ENCODE measurements around the gene CIP2A. TPM values are rescaled to one million over a fixed set of nuclear protein-coding genes. Genes with fewer than 3 reads are reported as not detected.

CIP2A gene
- total and polyA plus RNA-seq, 2 of the 8 experiments (the other 6 are each of a cell fraction or from before 2014, with no cell fraction given), result 11.9 to 38.0 TPM

- no peak overlapping the region for H3K14ac ChIP-seq (ENCODE audit: insufficient read length)
- H3K9me3 ChIP-seq (ENCODE audit: insufficient read depth in 2 of 2, low read depth in 1 of 2, low read length in 1 of 2), result no peaks in the 10 kb centered on the region
- H3K56ac ChIP-seq (replicated peaks; ENCODE audit: insufficient read length, low read depth, low read length), result no peak overlapping the region
- H4K91ac ChIP-seq (replicated peaks; ENCODE audit: insufficient read length, low read length), result no peak overlapping the region
- H2BK5ac ChIP-seq (ENCODE audit: low read depth, low read length), result no peak overlapping the region
- no peaks in the 10 kb centered on the region for H3K23me2 ChIP-seq (ENCODE audit: low read depth, low read length)
- H4K8ac ChIP-seq (ENCODE audit: extremely low read depth, insufficient read depth, low read length), result no peak overlapping the region
- H3K4ac ChIP-seq (replicated peaks; ENCODE audit: insufficient read length, low read depth, low read length), result no peak overlapping the region
- DNase-seq (ENCODE audit: low read depth in 1 of 2, low spot score in 2 of 2) (no peak), FAIRE-seq (no peak)
- H3K9ac ChIP-seq (replicated peaks in 1 of 4; ENCODE audit: extremely low read depth in 1 of 4, low read depth in 3 of 4, low read length in 3 of 4), result no peak overlapping the region
- H3K23ac ChIP-seq (ENCODE audit: insufficient read length), result no peak overlapping the region
- H2BK12ac ChIP-seq (ENCODE audit: low read depth, low read length), result no peak overlapping the region
- CTCF ChIA-PET (ENCODE audit: partially characterized antibody), result no interaction called here
- H3K27me3 ChIP-seq (replicated peaks in 1 of 4; ENCODE audit: control insufficient read depth in 3 of 4, extremely low read depth in 1 of 4, insufficient read depth in 3 of 4, low read length in 3 of 4), result no peaks in the 10 kb centered on the region
- 91% methylated on average over 3 of the region's 3 CpGs; no CpG with 5 or more reads in 1 of the 2 experiments for WGBS, 2 experiments (ENCODE audit: extremely low coverage in 1 of 2, insufficient coverage in 1 of 2, insufficient read length in 1 of 2, insufficient replicate concordance in 2 of 2, low coverage in 1 of 2, low lambda C conversion rate in 2 of 2, missing lambda C conversion rate in 1 of 2)
- H3K4me2 ChIP-seq (ENCODE audit: insufficient read depth in 1 of 2, low read depth in 2 of 2, low read length in 2 of 2), result no peak overlapping the region
- H2BK15ac ChIP-seq (ENCODE audit: low read length), result no peak overlapping the region
- no peak overlapping the region for H2BK120ac ChIP-seq (replicated peaks; ENCODE audit: low read depth, low read length)
- H3K4me3 ChIP-seq (ENCODE audit: extremely low read depth in 1 of 4, insufficient read depth in 2 of 4, low read depth in 3 of 4, low read length in 4 of 4), result no peak overlapping the region
- no peak overlapping the region for H2AFZ ChIP-seq (ENCODE audit: low read length)
- no peaks in the 10 kb centered on the region for H3K79me2 ChIP-seq (ENCODE audit: control insufficient read depth in 1 of 2, insufficient read depth in 2 of 2, low read length in 2 of 2)
- H2AK5ac ChIP-seq (ENCODE audit: low read depth, low read length), result no peak overlapping the region
- no peaks in the 10 kb centered on the region for H4K20me1 ChIP-seq (replicated peaks in 1 of 2; ENCODE audit: control insufficient read depth in 1 of 2, insufficient read depth in 2 of 2, low read length in 2 of 2)
- no peaks in the 10 kb centered on the region for H3K36me3 ChIP-seq (ENCODE audit: control insufficient read depth in 2 of 4, insufficient read depth in 4 of 4, low read length in 3 of 4)
- TF ChIP-seq SP2 (IDR thresholded peaks at IDR 0.05; ENCODE audit: low read length), result no peak
- no peak for TF ChIP-seq TAF7 (optimal IDR thresholded peaks at IDR 0.05; ENCODE audit: borderline replicate concordance, low read depth, low read length)
- TF ChIP-seq RAD21 (IDR thresholded peaks at IDR 0.05 in 1 of 2, conservative IDR thresholded peaks at IDR 0.05 in 1 of 2; ENCODE audit: low read depth in 2 of 2, low read length in 2 of 2), result no peak
- TF ChIP-seq, protein P1, sequence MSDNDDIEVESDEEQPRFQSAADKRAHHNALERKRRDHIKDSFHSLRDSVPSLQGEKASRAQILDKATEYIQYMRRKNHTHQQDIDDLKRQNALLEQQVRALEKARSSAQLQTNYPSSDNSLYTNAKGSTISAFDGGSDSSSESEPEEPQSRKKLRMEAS (IDR thresholded peaks at IDR 0.05), result no peak
- TF ChIP-seq SIX5 (IDR thresholded peaks at IDR 0.05; ENCODE audit: low read depth, low read length), result no peak
- no peak for TF ChIP-seq SRF (IDR thresholded peaks at IDR 0.05; ENCODE audit: low read depth, low read length)
- TF ChIP-seq, protein P2, sequence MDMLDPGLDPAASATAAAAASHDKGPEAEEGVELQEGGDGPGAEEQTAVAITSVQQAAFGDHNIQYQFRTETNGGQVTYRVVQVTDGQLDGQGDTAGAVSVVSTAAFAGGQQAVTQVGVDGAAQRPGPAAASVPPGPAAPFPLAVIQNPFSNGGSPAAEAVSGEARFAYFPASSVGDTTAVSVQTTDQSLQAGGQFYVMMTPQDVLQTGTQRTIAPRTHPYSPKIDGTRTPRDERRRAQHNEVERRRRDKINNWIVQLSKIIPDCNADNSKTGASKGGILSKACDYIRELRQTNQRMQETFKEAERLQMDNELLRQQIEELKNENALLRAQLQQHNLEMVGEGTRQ (IDR thresholded peaks at IDR 0.05; ENCODE audit: low read length), result no peak
- no peak for TF ChIP-seq YY1 (IDR thresholded peaks at IDR 0.05; ENCODE audit: low read depth, low read length)
- TF ChIP-seq, protein P3, sequence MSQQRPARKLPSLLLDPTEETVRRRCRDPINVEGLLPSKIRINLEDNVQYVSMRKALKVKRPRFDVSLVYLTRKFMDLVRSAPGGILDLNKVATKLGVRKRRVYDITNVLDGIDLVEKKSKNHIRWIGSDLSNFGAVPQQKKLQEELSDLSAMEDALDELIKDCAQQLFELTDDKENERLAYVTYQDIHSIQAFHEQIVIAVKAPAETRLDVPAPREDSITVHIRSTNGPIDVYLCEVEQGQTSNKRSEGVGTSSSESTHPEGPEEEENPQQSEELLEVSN (IDR thresholded peaks at IDR 0.05), result no peak
- no peak for TF ChIP-seq CEBPB (IDR thresholded peaks at IDR 0.05; ENCODE audit: low read depth, low read length)
- no peak for TF ChIP-seq JUN (IDR thresholded peaks at IDR 0.05; ENCODE audit: low read depth, low read length)
- no peaks in the 10 kb centered on the region for H3K79me1 ChIP-seq (ENCODE audit: low read depth, low read length)
- H3K18ac ChIP-seq (ENCODE audit: extremely low read depth, low read length), result no peak overlapping the region
- no peak overlapping the region for H3K27ac ChIP-seq (ENCODE audit: low read depth, low read length)
- H3K4me1 ChIP-seq (replicated peaks in 1 of 4; ENCODE audit: control insufficient read depth in 3 of 4, insufficient read depth in 4 of 4, low read length in 3 of 4), result no peaks in the 10 kb centered on the region
- H2BK20ac ChIP-seq (ENCODE audit: low read length), result no peak overlapping the region
- POLR2A ChIA-PET (ENCODE audit: partially characterized antibody), result no interaction called here
- no peak overlapping the region for H4K5ac ChIP-seq (ENCODE audit: insufficient read length, low read depth, low read length)
Measured at GRCh38 chr3:108528459-108529252, 60.6 kb downstream of the CIP2A start.
